Tibial nerve (tissue), 4 donors: ENCODE results near the gene VWF. TPM values are rescaled to one million over a fixed set of nuclear protein-coding genes. Genes with fewer than 3 reads are reported as not detected.

ENCODE experiments used
- DNase-seq, 2 donors: peaks; one replicate each; pipeline ENCODE4 v3.0.0-alpha.2; 2019; ENCODE audit warnings: low spot score in 2 of 2
- H3K27ac ChIP-seq, 4 donors: fragments of 200-600 bp; sonication (generic) in 3 of 4; one replicate each; pipeline ENCODE4 v1.5.1; 2017 to 2019; ENCODE audit warnings: mild to moderate bottlenecking in 1 of 4
- H3K27me3 ChIP-seq, 2 donors: fragments of 200-600 bp; sonication (generic) in 1 of 2; one replicate each; pipeline versions ENCODE4 v1.5.1 to v1.6.0; 2017 to 2019
- H3K36me3 ChIP-seq, 3 donors: fragments of 200-600 bp; sonication (generic); one replicate each; pipeline ENCODE4 v1.5.1; 2018 to 2019
- H3K4me1 ChIP-seq, 4 donors: fragments of 200-600 bp; sonication (generic) in 3 of 4; one replicate each; pipeline ENCODE4 v1.5.1; 2017 to 2019
- H3K4me3 ChIP-seq, 4 donors: fragments of 200-600 bp; sonication (generic) in 3 of 4; one replicate each; pipeline ENCODE4 v1.5.1; 2017 to 2019; ENCODE audit warnings: mild to moderate bottlenecking in 1 of 4, moderate library complexity in 1 of 4
- H3K9me3 ChIP-seq, 4 donors: fragments of 200-600 bp; sonication (generic) in 3 of 4; one replicate each; pipeline ENCODE4 v1.5.1; 2017 to 2019
- CTCF ChIP-seq, 5 experiments: fragments of 200-600 bp in 3 of 5; fragments of 450-650 bp in 2 of 5; sonication (generic) in 3 of 5; IDR thresholded peaks; one replicate each; pipeline ENCODE4 v1.5.1; 2016 to 2019; ENCODE audit warnings: antibody characterized with exemption in 5 of 5, mild to moderate bottlenecking in 3 of 5, moderate library complexity in 2 of 5
- EP300 ChIP-seq, 2 donors: sonication (generic); formaldehyde crosslinking; IDR thresholded peaks; one replicate each; pipeline ENCODE4 v1.6.1; 2017; ENCODE audit warnings: antibody characterized with exemption in 2 of 2, mild to moderate bottlenecking in 1 of 2
- POLR2A ChIP-seq, 2 donors: fragments of 450-650 bp; IDR thresholded peaks; one replicate each; pipeline ENCODE4 v1.6.1; 2017; ENCODE audit warnings: antibody characterized with exemption in 2 of 2, mild to moderate bottlenecking in 2 of 2, moderate library complexity in 2 of 2
- WGBS, 2 donors: methylation state at CpG; one replicate each; pipeline ENCODE4 v1.1.5; 2018; 5-methylcytosine and 5-hydroxymethylcytosine counted together
- total RNA-seq, 4 donors: library from RNA; depleted of rRNA; stranded (reverse); fragments of >200 nt; gene quantifications; one replicate each; pipeline ENCODE4 v1.1.0, GENCODE V29; 2016

The VWF gene
- total RNA-seq, 4 donors from 2014 or later: 82.7 to 311 (median 214) TPM

- Histone ChIP-seq H3K27ac (no peak overlapping the region), H3K4me3 (no peak overlapping the region), H3K36me3 (no peaks in the 10 kb centered on the region), H3K4me1 (no peaks in the 10 kb centered on the region), H3K27me3 (no peaks in the 10 kb centered on the region), H3K9me3 (no peaks in the 10 kb centered on the region)
- no peak for TF ChIP-seq EP300 (IDR thresholded peaks at IDR 0.05)
- no peak for TF ChIP-seq CTCF (IDR thresholded peaks at IDR 0.05)
- TF ChIP-seq POLR2A (IDR thresholded peaks at IDR 0.05): no peak
- WGBS, 2 donors: 81 to 97% methylated on average over 8 of the region's 8 CpGs
- DNase-seq: no peak
Measured at GRCh38 chr12:5973461-5974115, 150.9 kb downstream of the VWF start.

- 43 to 63% methylated on average over 8 of the region's 8 CpGs for WGBS, 2 donors
- H3K36me3 ChIP-seq: no peaks in the 10 kb centered on the region
- no peak overlapping the region for H3K4me3 ChIP-seq
- no peak for TF ChIP-seq EP300 (IDR thresholded peaks at IDR 0.05)
- TF ChIP-seq POLR2A (IDR thresholded peaks at IDR 0.05): no peak
- TF ChIP-seq CTCF (IDR thresholded peaks at IDR 0.05): no peak
- H3K4me1 ChIP-seq: no peaks in the 10 kb centered on the region
- H3K27ac ChIP-seq: no peak overlapping the region
- no peak for DNase-seq
- H3K9me3 ChIP-seq: no peaks in the 10 kb centered on the region
- no peaks in the 10 kb centered on the region for H3K27me3 ChIP-seq
Measured at GRCh38 chr12:5972387-5972786, 152.1 kb downstream of the VWF start.

GRCh38 chr12:5971194-5971850 is 153.1 kb downstream of the VWF start:
- TF ChIP-seq CTCF (IDR thresholded peaks at IDR 0.05) (no peak), POLR2A (IDR thresholded peaks at IDR 0.05) (no peak), EP300 (IDR thresholded peaks at IDR 0.05) (no peak)

GRCh38 chr12:5969974-5970690 is 154.3 kb downstream of the VWF start:
- TF ChIP-seq CTCF (IDR thresholded peaks at IDR 0.05) (no peak), POLR2A (IDR thresholded peaks at IDR 0.05) (no peak), EP300 (IDR thresholded peaks at IDR 0.05) (no peak)
- no peak overlapping the region for H3K27ac ChIP-seq
- peaks cover 0 to 4% (median 0%) of the 10 kb centered on the region in 4 donors for H3K4me1 ChIP-seq
- H3K9me3 ChIP-seq: no peaks in the 10 kb centered on the region
- no peaks in the 10 kb centered on the region for H3K27me3 ChIP-seq
- WGBS, 2 donors: 89 to 97% methylated on average over 5 of the region's 5 CpGs
- H3K36me3 ChIP-seq: no peaks in the 10 kb centered on the region
- H3K4me3 ChIP-seq: no peak overlapping the region
- no peak for DNase-seq

More at GRCh38 chr12:5971194-5971850, 153.1 kb downstream of the VWF start:
- no peaks in the 10 kb centered on the region for H3K27me3 ChIP-seq
- no peak overlapping the region for H3K4me3 ChIP-seq
- H3K4me1 ChIP-seq: no peaks in the 10 kb centered on the region
- no peak overlapping the region for H3K27ac ChIP-seq
- H3K9me3 ChIP-seq: no peaks in the 10 kb centered on the region
- no peaks in the 10 kb centered on the region for H3K36me3 ChIP-seq
- no peak for DNase-seq
- WGBS, 2 donors: 86 to 87% methylated on average over 10 of the region's 10 CpGs
